NOMO-1 treated with dmso at 0.1 percent for 144 hours (cell line): ENCODE data around the gene SMARCC2.
A peak's percentile ranks its signal among the peaks of the same experiment; 100 is the strongest.
"Not testable (repeated sequence)": the region's sequence is repeated elsewhere in the genome, so short reads cannot be mapped to it uniquely, and the experiment has no call there.

Experiments used
- DNase-seq: peaks from one replicate; lab custom pipeline; 2025; ENCODE audit not compliant: unreplicated experiment; lab: John Stamatoyannopoulos, UW

The SMARCC2 gene

DNA sequence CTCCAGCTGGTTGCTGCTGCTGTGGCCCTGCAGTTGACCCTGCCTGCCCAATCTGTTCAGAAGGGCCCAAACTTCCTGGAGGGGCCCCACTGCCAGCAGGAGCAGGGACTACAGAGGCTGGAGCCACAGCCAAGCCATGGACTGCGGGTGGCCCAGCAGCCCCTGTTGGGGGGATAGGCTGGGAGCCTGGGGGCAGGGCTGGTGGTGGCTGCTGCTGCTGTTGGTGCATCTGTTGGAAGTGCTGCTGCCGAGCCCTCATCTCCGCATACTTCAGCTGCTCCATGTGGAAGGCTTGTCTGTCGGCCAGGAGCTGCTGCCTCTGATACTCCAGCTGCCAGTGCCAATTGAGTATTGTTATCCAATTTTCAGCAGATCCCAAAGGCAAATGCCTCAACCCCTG, 23.9 kb downstream of the SMARCC2 start:
- no peak for DNase-seq

- no peak for DNase-seq
Observed at GRCh38 chr12:56164345-56164729, 24.9 kb downstream of the SMARCC2 start.

- no peak for DNase-seq
Observed at GRCh38 chr12:56163533-56164344, 25.5 kb downstream of the SMARCC2 start.

DNA sequence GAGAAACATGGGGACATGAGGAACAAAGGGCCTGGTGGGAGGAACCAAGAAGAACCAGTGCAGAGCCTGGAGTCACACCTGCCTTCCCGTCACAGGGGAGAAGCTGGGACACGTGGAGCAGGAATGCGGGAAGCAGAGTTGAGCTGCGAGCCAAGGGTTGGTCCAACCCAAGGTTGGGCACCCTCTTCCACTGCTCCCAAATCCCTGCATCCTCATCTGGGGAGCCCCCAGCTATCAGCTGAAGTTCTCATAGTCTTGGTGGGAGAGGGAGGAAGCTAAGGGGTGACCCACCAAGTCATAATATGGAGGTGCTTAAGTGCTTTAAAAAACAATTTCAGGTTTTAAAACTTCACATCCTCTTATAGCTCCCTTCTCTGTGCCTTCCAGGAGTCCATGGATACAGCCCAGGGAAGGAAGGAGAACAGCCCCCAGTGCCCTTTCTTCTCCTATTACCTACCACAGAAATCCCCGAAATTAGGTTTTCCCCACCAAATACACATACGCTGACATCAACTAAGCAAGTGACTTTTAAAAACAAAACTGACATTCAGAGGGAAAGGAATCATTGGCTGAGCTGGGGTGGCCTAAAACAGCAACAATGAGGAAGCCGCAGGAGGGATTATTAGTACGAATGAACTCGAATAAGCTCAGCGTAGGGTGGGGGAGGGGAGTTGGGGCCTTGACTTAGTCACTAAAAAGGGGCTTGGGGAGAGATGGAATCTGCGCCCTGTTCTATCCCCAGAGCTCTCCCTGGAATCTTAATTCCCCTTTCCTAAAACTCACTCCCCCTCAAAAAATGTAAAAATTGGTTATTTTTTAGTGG, 26.6 kb downstream of the SMARCC2 start:
- DNase-seq, result no peak

DNA sequence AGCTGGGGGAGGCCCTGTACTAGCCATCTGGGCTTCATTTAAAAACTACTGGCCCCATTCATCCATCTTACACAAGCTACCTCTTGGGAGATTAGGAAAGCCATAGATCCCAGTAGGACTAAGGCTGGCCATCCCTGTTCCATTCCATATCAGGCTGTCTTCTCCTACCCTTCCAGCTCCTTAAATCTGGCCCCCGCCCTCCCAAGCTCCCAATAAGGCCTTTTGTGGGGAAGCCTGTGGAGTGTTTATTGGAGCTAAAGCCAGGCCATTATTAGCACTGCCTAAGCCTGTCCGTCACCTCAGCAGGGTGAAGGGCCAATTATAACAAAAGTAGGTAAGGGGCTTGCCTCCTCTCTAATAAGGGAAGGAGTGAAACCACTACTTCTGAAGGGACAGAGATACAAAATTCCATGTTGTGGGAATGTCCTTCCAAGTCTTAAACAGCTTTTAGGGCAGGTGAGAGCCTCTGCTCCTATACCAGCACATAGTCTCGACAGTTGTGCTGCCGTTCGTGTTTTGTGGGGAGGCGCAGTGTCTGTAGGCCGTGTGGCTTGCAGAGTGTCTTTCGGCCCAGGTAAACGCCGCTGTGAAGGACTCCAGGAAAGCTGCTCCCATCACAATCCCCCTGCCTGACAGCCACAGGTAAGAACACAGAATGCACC, 27.5 kb downstream of the SMARCC2 start:
- DNase-seq, result no peak

DNA sequence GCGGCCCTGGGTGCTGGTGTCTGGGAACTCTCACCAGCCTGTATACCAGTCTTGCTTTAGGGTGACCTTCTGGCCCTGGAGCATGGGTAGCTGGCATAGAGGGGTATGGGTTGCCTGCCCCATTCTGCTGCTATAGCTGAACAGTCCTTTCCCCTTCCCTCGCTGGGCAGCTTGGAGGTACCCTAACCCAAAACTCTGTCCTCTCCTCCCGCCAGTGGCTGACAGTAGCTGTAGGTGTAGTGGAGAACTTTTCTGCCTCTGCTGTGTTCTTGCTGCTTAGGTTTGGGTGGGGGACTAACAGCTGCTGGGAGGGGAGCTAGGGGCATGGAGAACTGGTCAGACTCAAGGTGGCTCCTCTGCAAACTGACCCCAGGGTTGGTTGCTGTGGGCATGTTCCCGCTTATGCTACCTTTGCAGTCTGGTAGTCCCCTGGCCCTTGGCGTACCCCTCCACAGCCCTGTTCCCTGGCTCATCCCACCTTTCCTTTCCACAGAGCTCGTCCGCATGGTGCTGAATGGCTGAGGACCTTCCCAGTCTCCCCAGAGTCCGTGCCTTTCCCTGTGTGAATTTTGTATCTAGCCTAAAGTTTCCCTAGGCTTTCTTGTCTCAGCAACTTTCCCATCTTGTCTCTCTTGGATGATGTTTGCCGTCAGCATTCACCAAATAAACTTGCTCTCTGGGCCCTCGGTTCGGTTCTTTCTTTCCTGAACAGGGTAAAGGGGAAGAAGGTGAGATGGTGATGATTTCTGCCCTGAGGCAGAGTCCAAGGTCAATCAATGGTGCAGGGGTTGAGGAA, 28.2 kb downstream of the SMARCC2 start:
- DNase-seq, result no peak

DNA sequence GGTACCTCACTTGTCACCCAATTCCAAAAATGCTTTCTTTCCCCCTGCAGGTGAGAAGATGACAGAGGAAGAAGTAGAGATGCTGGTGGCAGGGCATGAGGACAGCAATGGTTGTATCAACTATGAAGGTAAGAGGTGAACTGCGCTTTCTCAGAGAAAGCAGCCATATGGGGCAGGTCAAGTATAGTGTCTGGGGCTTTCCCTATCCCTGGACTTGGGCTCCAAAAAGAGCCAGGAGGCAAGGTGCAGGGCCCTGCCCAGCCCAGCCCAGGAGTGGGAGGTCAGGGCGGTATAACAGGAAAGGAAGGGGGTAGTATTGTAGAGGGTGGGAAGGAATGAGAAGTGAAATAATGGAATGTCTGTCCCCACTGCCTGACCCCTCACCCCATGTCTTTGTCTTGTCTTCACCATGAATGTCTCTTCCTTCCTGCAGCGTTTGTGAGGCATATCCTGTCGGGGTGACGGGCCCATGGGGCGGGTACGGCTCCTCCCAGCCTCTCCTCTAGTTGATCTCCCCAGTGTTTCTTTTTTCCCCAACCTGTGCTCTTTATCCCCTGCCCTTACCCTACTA, 29.0 kb downstream of the SMARCC2 start:
- DNase-seq, result no peak

GRCh38 chr12:56159482-56160192, 29.6 kb downstream of the SMARCC2 start:
- no peak for DNase-seq

DNA sequence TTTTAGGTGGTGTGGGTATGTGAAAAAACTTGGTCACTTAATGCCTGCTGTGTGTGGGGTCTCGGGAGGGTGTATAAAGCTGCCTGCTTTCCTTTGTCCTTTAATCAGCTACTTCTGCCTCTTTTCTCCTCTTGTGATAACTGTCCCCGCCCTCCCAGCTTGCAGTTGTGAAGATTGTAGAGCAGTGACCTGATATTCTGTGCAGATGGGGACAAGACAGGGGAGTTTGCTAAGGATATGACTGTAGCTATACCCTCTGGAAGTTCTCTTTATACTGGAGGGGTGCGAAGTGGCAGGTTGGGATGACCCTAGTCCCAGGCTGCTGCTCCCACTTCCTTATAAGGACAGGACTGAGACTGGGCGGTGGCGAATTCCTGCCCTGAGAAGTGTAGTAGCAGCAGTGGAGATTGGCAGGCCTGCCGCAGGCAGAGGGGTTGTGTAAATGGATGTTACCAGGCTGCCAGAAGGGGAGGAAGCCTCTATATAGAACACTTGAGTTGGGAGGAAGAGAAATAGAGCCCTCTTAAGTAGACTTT, 30.3 kb downstream of the SMARCC2 start:
- DNase-seq, result peak; percentile 51

GRCh38 chr12:56158029-56158925, 31.0 kb downstream of the SMARCC2 start, which contains the start of gene MYL6:
Gene MYL6, plus strand, starts transcription at chr12:56158359. Its CDS starts 43 bp downstream, at chr12:56158402.
- peak; percentile 96 for DNase-seq

DNA sequence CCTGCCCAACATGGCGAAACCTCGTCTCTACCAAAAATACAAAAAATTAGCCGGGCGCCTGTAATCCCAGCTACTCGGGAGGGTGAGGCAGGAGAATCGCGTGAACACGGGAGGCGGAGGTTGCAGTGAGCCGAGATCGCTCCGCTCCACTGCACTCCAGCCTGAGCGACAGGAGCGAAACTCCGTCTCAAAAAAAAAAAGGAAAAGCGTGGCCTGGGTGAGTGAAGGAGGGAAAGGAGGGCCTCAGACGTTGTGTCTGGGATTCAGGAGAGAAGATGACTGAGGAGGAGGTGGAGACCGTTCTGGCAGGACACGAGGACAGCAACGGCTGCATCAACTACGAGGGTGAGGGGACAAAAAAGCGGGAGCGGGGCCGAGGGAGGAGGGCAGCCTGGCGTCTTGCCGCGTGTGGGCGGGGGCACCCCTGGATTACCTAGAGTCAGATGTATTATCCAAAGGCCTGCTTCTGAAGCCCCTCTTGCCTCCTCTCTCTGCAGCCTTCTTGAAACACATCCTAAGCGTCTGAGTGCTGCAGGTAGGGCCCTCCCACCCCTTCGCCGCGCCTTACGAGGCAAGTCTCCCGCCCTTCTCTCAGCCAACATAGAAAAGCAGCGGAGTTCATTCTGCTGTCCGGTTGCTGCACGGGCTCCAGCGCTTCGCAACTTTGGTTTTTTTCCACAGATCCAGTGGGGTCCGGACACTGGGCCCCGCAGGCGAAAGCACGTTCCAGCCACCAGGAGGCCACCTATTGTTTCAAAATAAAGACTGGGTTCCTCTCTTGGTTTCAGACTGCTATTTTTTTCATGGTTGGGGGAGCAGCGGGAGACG, 31.9 kb downstream of the SMARCC2 start:
- DNase-seq, result peak; percentile 89

GRCh38 chr12:56156464-56157200, 32.7 kb downstream of the SMARCC2 start:
- DNase-seq, result not testable (repeated sequence)

GRCh38 chr12:56155256-56155845, 33.9 kb downstream of the SMARCC2 start:
- DNase-seq, result no peak

DNA sequence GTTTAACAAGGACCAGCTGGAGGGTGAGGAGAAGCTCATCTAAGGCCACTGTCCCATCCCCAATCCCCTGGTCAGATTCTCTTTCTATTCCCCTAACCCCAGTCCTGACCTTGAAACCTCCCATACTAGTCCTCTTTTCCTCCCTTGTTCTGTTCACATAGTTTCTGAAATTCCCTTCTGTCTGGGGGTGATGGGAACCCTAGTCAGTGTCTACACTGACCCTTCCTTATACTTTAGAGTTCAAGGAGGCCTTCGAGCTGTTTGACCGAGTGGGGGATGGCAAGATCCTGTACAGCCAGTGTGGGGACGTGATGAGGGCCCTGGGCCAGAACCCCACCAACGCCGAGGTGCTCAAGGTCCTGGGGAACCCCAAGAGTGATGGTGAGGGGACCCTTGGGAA, 34.5 kb downstream of the SMARCC2 start:
- no peak for DNase-seq

GRCh38 chr12:56154246-56154771, 35.0 kb downstream of the SMARCC2 start:
- DNase-seq, result no peak

DNA sequence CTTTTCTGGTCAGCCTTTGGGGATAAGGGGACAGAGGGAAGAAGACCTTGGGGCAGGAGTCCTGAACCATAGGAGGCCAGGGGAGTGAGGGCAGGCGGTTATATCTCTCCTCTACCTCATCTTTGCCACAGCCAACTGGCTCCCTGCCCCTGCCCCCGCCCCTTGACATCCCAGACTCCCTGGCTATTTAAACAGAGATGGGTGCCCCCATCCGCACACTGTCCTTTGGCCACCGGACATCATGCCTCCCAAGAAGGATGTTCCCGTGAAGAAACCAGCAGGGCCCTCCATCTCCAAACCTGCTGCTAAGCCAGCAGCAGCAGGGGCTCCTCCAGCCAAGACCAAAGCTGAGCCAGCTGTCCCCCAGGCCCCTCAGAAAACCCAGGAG, 35.6 kb downstream of the SMARCC2 start:
- no peak for DNase-seq
